Activated naive CD4-positive, alpha-beta T cell (primary cell): Measurements from ENCODE around the gene MIGA1.
"Not testable (repeated sequence)": the region's sequence is repeated elsewhere in the genome, so short reads cannot be mapped to it uniquely, and the experiment has no call there.

Experiments
- DNase-seq, 4 experiments: peaks; one replicate each; lab custom pipeline; 2025; lab: John Stamatoyannopoulos, UW

MIGA1 gene

DNA sequence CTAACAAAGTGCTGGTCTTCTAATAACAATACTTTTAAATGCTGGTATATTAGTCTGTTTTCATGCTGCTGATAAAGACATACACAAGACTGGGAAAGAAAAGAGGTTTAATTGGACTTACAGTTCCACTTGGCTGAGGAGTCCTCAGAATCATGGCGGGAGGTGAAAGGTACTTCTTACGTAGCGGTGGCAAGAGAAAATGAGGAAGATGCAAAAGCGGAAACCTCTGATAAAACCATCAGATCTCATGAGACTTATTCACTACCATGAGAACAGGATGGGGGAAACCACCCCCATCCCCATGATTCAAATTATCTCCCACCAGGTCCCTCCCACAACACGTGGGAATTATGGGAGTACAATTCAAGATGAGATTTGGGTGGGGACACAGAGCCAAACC lies 139.5 kb downstream of the MIGA1 start:
- DNase-seq = not testable (repeated sequence)

DNA sequence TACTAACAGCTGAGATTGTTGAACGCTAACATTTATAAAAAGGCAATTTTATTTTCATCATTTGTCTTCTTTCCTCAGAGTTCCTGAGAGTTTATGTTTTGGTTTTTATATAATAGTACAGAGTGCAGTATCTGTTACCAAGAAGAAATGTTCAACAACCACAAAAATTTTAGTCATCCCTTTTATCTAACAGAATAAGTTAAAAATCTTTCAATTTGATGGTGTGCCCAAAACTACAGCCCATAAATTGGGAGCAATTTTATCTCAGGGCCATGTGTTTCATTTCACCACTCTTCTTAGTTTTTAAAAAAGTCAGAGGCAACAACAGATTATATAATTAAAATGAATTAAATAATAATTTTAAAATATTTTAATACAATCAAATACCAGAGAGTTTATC lies 146.1 kb downstream of the MIGA1 start:
- DNase-seq = no peak

DNA sequence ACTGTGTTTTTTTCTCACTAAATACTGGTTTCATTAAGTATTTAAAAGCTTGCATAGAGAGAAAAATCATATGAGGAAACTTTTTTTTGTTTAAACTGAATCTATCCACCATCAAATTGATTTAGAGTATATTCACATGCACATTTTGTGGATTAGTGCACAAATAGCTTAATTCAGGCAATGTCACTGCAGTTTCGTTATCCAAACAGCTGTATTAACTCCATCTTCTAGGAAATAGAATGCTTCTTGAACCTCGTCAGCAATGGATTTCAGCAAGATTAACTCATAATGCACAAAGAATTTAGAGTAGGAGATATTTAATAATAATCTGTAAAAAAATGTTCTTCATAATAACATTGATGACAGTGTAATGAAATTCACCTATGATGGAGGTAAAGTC lies 146.5 kb downstream of the MIGA1 start:
- no peak for DNase-seq

DNA sequence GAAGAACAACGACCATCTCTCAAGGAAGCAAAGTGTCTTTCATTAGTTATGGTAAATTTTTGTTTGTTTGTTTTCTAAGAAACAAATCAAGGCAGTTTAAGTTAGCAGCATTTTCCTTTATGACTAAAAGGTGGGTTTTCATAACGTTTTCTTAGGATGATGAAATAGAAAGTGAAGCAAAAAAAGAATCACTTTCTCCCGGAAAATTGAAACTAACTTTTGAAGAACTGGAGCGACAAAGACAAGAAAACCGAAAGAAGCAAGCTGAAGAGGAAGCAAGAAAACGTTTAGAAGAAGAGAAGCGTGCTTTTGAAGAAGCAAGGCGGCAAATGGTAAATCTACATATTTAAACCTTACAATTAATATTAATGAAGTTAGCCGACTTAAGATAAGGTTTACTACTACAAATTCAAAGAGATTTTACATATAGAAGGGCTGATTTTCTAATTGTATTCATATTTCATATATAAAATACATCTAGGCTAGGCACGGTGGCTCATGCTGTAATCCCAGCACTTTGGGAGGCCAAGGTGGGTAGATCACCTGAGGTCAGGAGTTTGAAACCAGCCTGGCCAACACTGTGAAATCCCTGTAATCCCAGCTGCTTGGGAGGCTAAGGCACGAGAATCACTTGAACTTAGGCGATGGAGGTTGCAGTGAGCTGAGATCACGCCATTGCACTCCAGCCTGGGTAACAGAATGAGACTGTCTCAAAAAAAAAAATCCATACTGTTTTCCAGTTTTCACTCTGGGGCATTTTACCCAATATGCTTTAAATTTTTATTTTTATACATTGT lies 147.3 kb downstream of the MIGA1 start:
- no peak for DNase-seq

DNA sequence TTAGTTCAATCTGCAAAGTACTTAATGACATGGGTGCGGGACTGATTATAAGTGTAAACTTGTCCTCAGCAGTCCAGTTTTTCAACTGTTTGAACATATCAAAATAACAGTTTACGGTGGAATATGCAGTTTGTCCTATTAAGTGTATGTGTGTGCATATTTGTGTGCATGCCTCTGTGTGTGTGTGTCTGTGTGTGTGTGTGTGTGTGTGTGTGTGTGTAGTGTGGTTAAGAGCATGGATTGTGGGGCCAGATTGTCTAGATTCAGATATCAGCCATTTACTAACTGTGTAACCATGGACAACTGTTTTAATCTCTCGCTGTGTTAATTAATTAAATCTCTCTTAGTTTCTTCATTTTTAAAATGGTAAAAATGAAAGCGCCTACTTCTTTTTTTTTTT lies 148.0 kb downstream of the MIGA1 start:
- DNase-seq = no peak
